ENCODE measurements around the gene INPP5F.

GRCh38 chr10:119689016-119689580 is 36.8 kb upstream of the INPP5F start:
- TF ChIP-seq CTCF (IDR thresholded peaks at IDR 0.05), result no peak
- TF ChIP-seq POLR2A (IDR thresholded peaks at IDR 0.05), result no peak
- no peak for TF ChIP-seq EP300 (IDR thresholded peaks at IDR 0.05)
